ENCODE measurements around the gene ZNF287.
"Not testable (repeated sequence)": the region's sequence is repeated elsewhere in the genome, so short reads cannot be mapped to it uniquely, and the experiment has no call there.

The ZNF287 gene

GRCh38 chr17:16569358-16569712, 331 bp upstream of the ZNF287 start:
- H3K27ac ChIP-seq (ENCODE audit: low read depth in 2 of 2, low read length in 2 of 2) = no peak overlapping the region
- no peaks in the 10 kb centered on the region for H3K9me3 ChIP-seq (ENCODE audit: control insufficient read depth in 2 of 2, low read length in 2 of 2)
- H3K9ac ChIP-seq (ENCODE audit: low read depth in 1 of 2, low read length in 2 of 2) = no peak overlapping the region
- H3K4me3 ChIP-seq (ENCODE audit: low read length in 2 of 2) = peak overlapping the region; percentile 73 to 77
- H3K4me1 ChIP-seq (ENCODE audit: control insufficient read depth in 2 of 2, insufficient read depth in 2 of 2, low read length in 2 of 2) = peaks cover 4 to 7% of the 10 kb centered on the region in 2 donors
- no peaks in the 10 kb centered on the region for H3K36me3 ChIP-seq (ENCODE audit: control insufficient read depth in 2 of 2, insufficient read depth in 2 of 2, low read length in 2 of 2)
- no peaks in the 10 kb centered on the region for H3K27me3 ChIP-seq (ENCODE audit: control insufficient read depth in 2 of 2, insufficient read depth in 2 of 2, low read length in 2 of 2)

- Histone ChIP-seq H3K27me3 (ENCODE audit: control insufficient read depth in 2 of 2, insufficient read depth in 2 of 2, low read length in 2 of 2) (no peaks in the 10 kb centered on the region), H3K36me3 (ENCODE audit: control insufficient read depth in 2 of 2, insufficient read depth in 2 of 2, low read length in 2 of 2) (peaks cover 6 to 22% of the 10 kb centered on the region in 2 donors), H3K4me1 (ENCODE audit: control insufficient read depth in 2 of 2, insufficient read depth in 2 of 2, low read length in 2 of 2) (no peaks in the 10 kb centered on the region), H3K9me3 (ENCODE audit: control insufficient read depth in 2 of 2, low read length in 2 of 2) (peaks cover 37 to 62% of the 10 kb centered on the region in 2 donors), H3K4me3 (ENCODE audit: low read length in 2 of 2) (peak overlapping the region in 1 of 2 donors; percentile 37), H3K27ac (ENCODE audit: low read depth in 2 of 2, low read length in 2 of 2) (no peak overlapping the region), H3K9ac (ENCODE audit: low read depth in 1 of 2, low read length in 2 of 2) (no peak overlapping the region)
These were observed 16.4 kb downstream of the ZNF287 start for GRCh38 chr17:16552637-16553045.

DNA sequence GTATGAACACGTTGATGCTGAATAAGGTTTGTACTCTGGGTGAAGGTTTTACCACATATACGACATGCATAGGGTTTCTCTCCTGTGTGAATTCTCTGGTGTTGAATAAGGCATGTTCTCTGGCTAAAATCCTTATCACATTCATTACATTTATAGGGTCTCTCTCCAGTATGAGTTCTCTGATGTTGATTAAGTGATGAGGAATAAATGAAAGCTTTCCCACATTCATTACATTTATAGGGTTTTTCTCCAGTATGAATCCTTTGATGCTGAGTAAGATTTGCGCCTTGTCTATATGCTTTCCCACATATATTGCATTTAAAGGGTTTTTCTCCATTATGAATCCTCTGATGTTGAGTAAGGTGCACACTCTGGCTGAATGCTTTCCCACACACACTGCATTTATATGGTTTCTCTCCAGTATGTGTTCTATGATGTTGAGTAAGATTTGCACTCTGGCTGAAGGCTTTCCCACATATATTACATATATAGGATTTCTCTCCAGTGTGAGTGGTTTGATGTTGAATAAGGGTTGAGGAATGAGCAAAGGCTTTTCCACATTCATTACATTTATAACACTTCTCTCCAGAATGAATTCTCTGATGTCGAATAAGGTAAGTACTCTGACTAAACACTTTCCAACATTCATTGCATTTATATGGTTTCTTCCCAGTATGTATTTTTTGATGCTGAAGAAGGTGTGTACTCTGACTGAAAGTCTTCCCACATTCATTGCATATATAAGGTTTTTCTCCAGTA, 16.9 kb downstream of the ZNF287 start:
- no peaks in the 10 kb centered on the region for H3K4me1 ChIP-seq (ENCODE audit: control insufficient read depth in 2 of 2, insufficient read depth in 2 of 2, low read length in 2 of 2)
- H3K9me3 ChIP-seq (ENCODE audit: control insufficient read depth in 2 of 2, low read length in 2 of 2) = peaks cover 36 to 66% of the 10 kb centered on the region in 2 donors
- H3K27me3 ChIP-seq (ENCODE audit: control insufficient read depth in 2 of 2, insufficient read depth in 2 of 2, low read length in 2 of 2) = no peaks in the 10 kb centered on the region
- H3K9ac ChIP-seq (ENCODE audit: low read depth in 1 of 2, low read length in 2 of 2) = no peak overlapping the region
- H3K4me3 ChIP-seq (ENCODE audit: low read length in 2 of 2) = no peak overlapping the region
- H3K27ac ChIP-seq (ENCODE audit: low read depth in 2 of 2, low read length in 2 of 2) = no peak overlapping the region
- peaks cover 3 to 18% of the 10 kb centered on the region in 2 donors for H3K36me3 ChIP-seq (ENCODE audit: control insufficient read depth in 2 of 2, insufficient read depth in 2 of 2, low read length in 2 of 2)

DNA sequence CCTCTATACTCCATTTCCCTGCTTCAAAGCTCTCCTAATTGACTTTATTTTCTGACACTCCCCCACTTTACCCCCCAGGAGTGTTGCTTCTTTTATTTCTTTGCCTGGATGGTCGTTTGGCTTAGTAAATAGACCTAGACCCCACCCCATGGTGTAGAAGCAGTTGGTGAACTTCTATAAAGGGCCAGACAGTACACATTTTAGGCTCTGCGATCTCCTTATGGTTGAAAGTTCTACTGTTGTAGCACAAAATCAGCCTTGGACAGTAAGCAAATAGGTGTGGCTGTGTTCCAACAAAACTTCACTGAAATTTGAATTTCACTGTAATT, 31.9 kb downstream of the ZNF287 start:
- Histone ChIP-seq H3K4me3 (ENCODE audit: low read length in 2 of 2) (peak overlapping the region in 1 of 2 donors; percentile 98), H3K27ac (ENCODE audit: low read depth in 2 of 2, low read length in 2 of 2) (peak overlapping the region in 1 of 2 donors; percentile 98), H3K9ac (ENCODE audit: low read depth in 1 of 2, low read length in 2 of 2) (peak overlapping the region; percentile 42 to 47), H3K4me1 (ENCODE audit: control insufficient read depth in 2 of 2, insufficient read depth in 2 of 2, low read length in 2 of 2) (peaks cover 3 to 5% of the 10 kb centered on the region in 2 donors), H3K27me3 (ENCODE audit: control insufficient read depth in 2 of 2, insufficient read depth in 2 of 2, low read length in 2 of 2) (no peaks in the 10 kb centered on the region), H3K36me3 (ENCODE audit: control insufficient read depth in 2 of 2, insufficient read depth in 2 of 2, low read length in 2 of 2) (no peaks in the 10 kb centered on the region), H3K9me3 (ENCODE audit: control insufficient read depth in 2 of 2, low read length in 2 of 2) (no peaks in the 10 kb centered on the region)

DNA sequence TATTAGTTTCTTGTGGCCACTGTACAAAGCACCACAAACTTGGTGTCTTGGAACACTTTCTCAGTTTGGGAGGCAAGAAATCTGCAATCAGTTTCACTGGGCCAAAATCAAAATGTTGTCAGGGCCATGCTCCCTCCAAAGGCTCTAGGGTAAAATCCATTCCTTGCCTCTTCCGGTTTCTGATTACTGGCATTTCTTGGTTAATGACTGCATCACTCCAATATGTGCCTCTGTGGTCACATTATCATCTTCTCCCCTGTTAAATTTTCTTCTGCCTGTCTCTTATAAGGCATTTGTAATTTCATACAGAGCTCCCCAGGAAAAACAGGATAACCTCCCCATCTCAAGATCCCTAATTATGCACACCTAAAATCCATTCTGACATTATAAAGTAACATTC, 34.8 kb downstream of the ZNF287 start:
- no peaks in the 10 kb centered on the region for H3K9me3 ChIP-seq (ENCODE audit: control insufficient read depth in 2 of 2, low read length in 2 of 2)
- no peak overlapping the region for H3K9ac ChIP-seq (ENCODE audit: low read depth in 1 of 2, low read length in 2 of 2)

GRCh38 chr17:16529906-16530305, 39.1 kb downstream of the ZNF287 start:
- Histone ChIP-seq H3K27me3 (ENCODE audit: control insufficient read depth in 2 of 2, insufficient read depth in 2 of 2, low read length in 2 of 2) (peaks cover 0 to 4% of the 10 kb centered on the region in 2 donors), H3K27ac (ENCODE audit: low read depth in 2 of 2, low read length in 2 of 2) (no peak overlapping the region), H3K4me1 (ENCODE audit: control insufficient read depth in 2 of 2, insufficient read depth in 2 of 2, low read length in 2 of 2) (no peaks in the 10 kb centered on the region), H3K9ac (ENCODE audit: low read depth in 1 of 2, low read length in 2 of 2) (no peak overlapping the region), H3K4me3 (ENCODE audit: low read length in 2 of 2) (no peak overlapping the region), H3K36me3 (ENCODE audit: control insufficient read depth in 2 of 2, insufficient read depth in 2 of 2, low read length in 2 of 2) (no peaks in the 10 kb centered on the region), H3K9me3 (ENCODE audit: control insufficient read depth in 2 of 2, low read length in 2 of 2) (no peaks in the 10 kb centered on the region)

More for the DNA sequence above, 34.8 kb downstream of the ZNF287 start:
- H3K36me3 ChIP-seq (ENCODE audit: control insufficient read depth in 2 of 2, insufficient read depth in 2 of 2, low read length in 2 of 2) = no peaks in the 10 kb centered on the region
- H3K27me3 ChIP-seq (ENCODE audit: control insufficient read depth in 2 of 2, insufficient read depth in 2 of 2, low read length in 2 of 2) = no peaks in the 10 kb centered on the region
- H3K4me3 ChIP-seq (ENCODE audit: low read length in 2 of 2) = no peak overlapping the region
- no peak overlapping the region for H3K27ac ChIP-seq (ENCODE audit: low read depth in 2 of 2, low read length in 2 of 2)
- peaks cover 3 to 5% of the 10 kb centered on the region in 2 donors for H3K4me1 ChIP-seq (ENCODE audit: control insufficient read depth in 2 of 2, insufficient read depth in 2 of 2, low read length in 2 of 2)

DNA sequence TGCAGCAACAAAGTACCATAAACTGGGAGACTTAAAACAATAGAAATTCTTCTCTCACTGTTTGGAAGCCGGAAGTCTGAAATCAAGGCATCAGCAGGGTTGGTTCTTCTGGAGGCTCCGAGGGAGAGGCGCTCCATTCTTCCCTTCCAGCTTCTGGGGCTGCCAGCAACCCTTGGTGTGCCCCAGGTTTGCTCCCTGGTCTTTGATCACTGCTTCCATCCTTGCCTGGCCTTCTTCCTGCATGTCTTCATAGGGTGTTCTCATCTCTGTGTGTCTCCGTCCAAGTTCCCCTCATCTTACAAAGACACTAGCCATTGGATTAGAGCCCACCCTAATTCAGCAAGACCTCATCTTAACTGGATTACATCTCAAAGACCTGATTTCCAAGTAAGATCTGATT, 41.7 kb downstream of the ZNF287 start:
- Histone ChIP-seq H3K4me1 (ENCODE audit: control insufficient read depth in 2 of 2, insufficient read depth in 2 of 2, low read length in 2 of 2) (no peaks in the 10 kb centered on the region), H3K27ac (ENCODE audit: low read depth in 2 of 2, low read length in 2 of 2) (no peak overlapping the region), H3K27me3 (ENCODE audit: control insufficient read depth in 2 of 2, insufficient read depth in 2 of 2, low read length in 2 of 2) (peaks cover 0 to 4% of the 10 kb centered on the region in 2 donors), H3K9me3 (ENCODE audit: control insufficient read depth in 2 of 2, low read length in 2 of 2) (no peaks in the 10 kb centered on the region), H3K9ac (ENCODE audit: low read depth in 1 of 2, low read length in 2 of 2) (no peak overlapping the region), H3K4me3 (ENCODE audit: low read length in 2 of 2) (no peak overlapping the region), H3K36me3 (ENCODE audit: control insufficient read depth in 2 of 2, insufficient read depth in 2 of 2, low read length in 2 of 2) (no peaks in the 10 kb centered on the region)

- H3K27ac ChIP-seq (ENCODE audit: low read depth in 2 of 2, low read length in 2 of 2); H3K27me3 ChIP-seq (ENCODE audit: control insufficient read depth in 2 of 2, insufficient read depth in 2 of 2, low read length in 2 of 2); H3K4me3 ChIP-seq (ENCODE audit: low read length in 2 of 2); H3K36me3 ChIP-seq (ENCODE audit: control insufficient read depth in 2 of 2, insufficient read depth in 2 of 2, low read length in 2 of 2); H3K4me1 ChIP-seq (ENCODE audit: control insufficient read depth in 2 of 2, insufficient read depth in 2 of 2, low read length in 2 of 2); H3K9me3 ChIP-seq (ENCODE audit: control insufficient read depth in 2 of 2, low read length in 2 of 2); H3K9ac ChIP-seq (ENCODE audit: low read depth in 1 of 2, low read length in 2 of 2): not testable (repeated sequence)
These were observed 43.4 kb downstream of the ZNF287 start for GRCh38 chr17:16525556-16525955.

DNA sequence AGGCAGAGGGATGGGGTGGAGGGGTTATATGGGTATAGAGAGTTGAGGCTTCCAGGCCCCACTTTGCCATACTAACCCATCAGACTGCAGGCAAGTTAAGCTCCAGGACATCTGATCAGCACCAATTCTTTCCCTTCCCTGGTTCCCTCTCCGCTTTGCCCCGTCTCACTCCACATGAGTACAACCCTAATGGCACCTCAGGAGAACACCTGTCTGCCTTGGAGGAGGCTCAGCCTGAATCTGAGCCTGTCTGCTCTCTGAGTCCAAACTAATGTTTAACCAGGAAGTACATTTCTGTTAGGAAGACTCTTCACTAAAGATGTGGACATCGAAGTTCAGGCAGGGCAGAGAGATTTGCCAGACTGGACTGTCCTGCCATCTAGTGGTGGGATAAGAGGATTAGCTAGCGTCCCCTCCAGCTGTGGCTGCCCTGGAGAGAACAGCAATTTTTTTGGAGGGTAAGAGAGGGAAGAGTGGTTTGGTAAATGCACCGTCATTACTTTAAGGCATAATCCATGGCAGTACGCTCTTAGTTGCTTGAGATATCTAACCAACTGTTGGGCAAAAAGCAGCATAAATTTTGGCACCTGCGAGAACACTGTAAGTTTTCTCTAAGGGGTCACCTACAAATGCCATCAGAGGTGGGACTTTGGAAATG, 47.8 kb downstream of the ZNF287 start:
- H3K4me1 ChIP-seq (ENCODE audit: control insufficient read depth in 2 of 2, insufficient read depth in 2 of 2, low read length in 2 of 2) = peaks cover 4% of the 10 kb centered on the region in 2 donors
- H3K36me3 ChIP-seq (ENCODE audit: control insufficient read depth in 2 of 2, insufficient read depth in 2 of 2, low read length in 2 of 2) = no peaks in the 10 kb centered on the region
- H3K4me3 ChIP-seq (ENCODE audit: low read length in 2 of 2) = peak overlapping the region in 1 of 2 donors; percentile 16
- no peaks in the 10 kb centered on the region for H3K27me3 ChIP-seq (ENCODE audit: control insufficient read depth in 2 of 2, insufficient read depth in 2 of 2, low read length in 2 of 2)
- H3K27ac ChIP-seq (ENCODE audit: low read depth in 2 of 2, low read length in 2 of 2) = peak overlapping the region in 1 of 2 donors; percentile 48
- H3K9ac ChIP-seq (ENCODE audit: low read depth in 1 of 2, low read length in 2 of 2) = peak overlapping the region in 1 of 2 donors; percentile 19
- no peaks in the 10 kb centered on the region for H3K9me3 ChIP-seq (ENCODE audit: control insufficient read depth in 2 of 2, low read length in 2 of 2)

GRCh38 chr17:16519021-16519420, 50.0 kb downstream of the ZNF287 start:
- Histone ChIP-seq H3K36me3 (ENCODE audit: control insufficient read depth in 2 of 2, insufficient read depth in 2 of 2, low read length in 2 of 2) (no peaks in the 10 kb centered on the region), H3K9ac (ENCODE audit: low read depth in 1 of 2, low read length in 2 of 2) (no peak overlapping the region), H3K9me3 (ENCODE audit: control insufficient read depth in 2 of 2, low read length in 2 of 2) (no peaks in the 10 kb centered on the region), H3K27ac (ENCODE audit: low read depth in 2 of 2, low read length in 2 of 2) (no peak overlapping the region), H3K27me3 (ENCODE audit: control insufficient read depth in 2 of 2, insufficient read depth in 2 of 2, low read length in 2 of 2) (no peaks in the 10 kb centered on the region), H3K4me1 (ENCODE audit: control insufficient read depth in 2 of 2, insufficient read depth in 2 of 2, low read length in 2 of 2) (peaks cover 4% of the 10 kb centered on the region in 2 donors), H3K4me3 (ENCODE audit: low read length in 2 of 2) (no peak overlapping the region)
